Large intestine (tissue), 3 donors: ENCODE measurements around the gene FFAR2. TPM values are rescaled to one million over a fixed set of nuclear protein-coding genes. Genes with fewer than 3 reads are reported as not detected.

Source experiments
- DNase-seq, 2 donors: peaks; one replicate each; pipeline versions ENCODE4 v3.0.0 to v3.0.0-alpha.2; 2013
- H3K27ac ChIP-seq: one replicate; pipeline ENCODE4 v1.5.1; 2013; ENCODE audit warnings: low read length
- H3K27me3 ChIP-seq: 2 replicates; pipeline ENCODE4 v1.6.1; 2013; ENCODE audit warnings: low read length; ENCODE audit not compliant: control insufficient read depth, insufficient read depth
- H3K36me3 ChIP-seq: 2 replicates; pipeline ENCODE4 v1.6.1; 2013; ENCODE audit warnings: low read length; ENCODE audit not compliant: control insufficient read depth, insufficient read depth
- H3K4me1 ChIP-seq: one replicate; pipeline ENCODE4 v1.6.1; 2013; ENCODE audit warnings: low read length; ENCODE audit not compliant: control insufficient read depth, insufficient read depth
- H3K4me3 ChIP-seq: one replicate; pipeline ENCODE4 v1.5.1; 2013; ENCODE audit warnings: low read length
- H3K9me3 ChIP-seq: one replicate; pipeline ENCODE4 v1.6.1; 2013; ENCODE audit warnings: mild to moderate bottlenecking, low read depth, low read length, moderate library complexity; ENCODE audit not compliant: control insufficient read depth
- WGBS: methylation state at CpG from one replicate; pipeline ENCODE4 v1.1.5; 2013; ENCODE audit warnings: low lambda C conversion rate; ENCODE audit not compliant: insufficient coverage; 5-methylcytosine and 5-hydroxymethylcytosine counted together
- polyA plus RNA-seq: library from polyadenylated mRNA; unstranded; fragments of 120-200 nt; gene quantifications from one replicate; pipeline ENCODE4 v1.2.1, GENCODE V29; 2013

The FFAR2 gene
- polyA plus RNA-seq, 1 donor = 3.1 TPM

DNA sequence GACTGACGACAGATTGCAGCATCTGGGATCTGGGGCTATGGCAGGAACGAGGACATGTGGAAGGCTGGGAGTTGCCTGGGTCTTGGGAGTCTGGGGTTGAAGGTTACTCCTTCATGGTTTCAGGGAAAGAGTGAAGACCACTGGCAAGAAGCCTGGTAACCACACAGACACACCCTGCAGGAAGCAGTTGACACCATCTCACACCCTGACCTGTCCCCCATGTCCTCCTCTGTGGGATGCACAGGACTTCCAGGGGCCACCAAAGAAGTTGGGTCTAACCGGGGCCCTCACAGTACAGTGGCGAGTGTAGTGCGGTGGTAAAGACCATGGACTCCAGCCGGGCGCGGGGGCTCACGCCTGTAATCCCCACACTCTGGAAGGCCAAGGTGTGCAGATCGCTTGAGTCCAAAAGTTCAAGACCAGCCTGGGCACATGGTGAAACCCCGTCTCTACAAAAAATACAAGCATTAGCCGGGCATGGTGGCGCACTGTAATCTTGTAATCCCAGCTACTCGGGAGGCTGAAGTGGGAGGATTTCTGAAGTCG, 10.6 kb upstream of the FFAR2 start:
- Histone ChIP-seq H3K4me3 (no peak overlapping the region), H3K4me1 (peaks cover 40% of the 10 kb centered on the region), H3K27me3 (no peaks in the 10 kb centered on the region), H3K27ac (peak overlapping the region; percentile 58), H3K9me3 (no peaks in the 10 kb centered on the region), H3K36me3 (no peaks in the 10 kb centered on the region)
- no CpG with 5 or more reads among the region's 15 CpGs for WGBS
- DNase-seq = no peak

DNA sequence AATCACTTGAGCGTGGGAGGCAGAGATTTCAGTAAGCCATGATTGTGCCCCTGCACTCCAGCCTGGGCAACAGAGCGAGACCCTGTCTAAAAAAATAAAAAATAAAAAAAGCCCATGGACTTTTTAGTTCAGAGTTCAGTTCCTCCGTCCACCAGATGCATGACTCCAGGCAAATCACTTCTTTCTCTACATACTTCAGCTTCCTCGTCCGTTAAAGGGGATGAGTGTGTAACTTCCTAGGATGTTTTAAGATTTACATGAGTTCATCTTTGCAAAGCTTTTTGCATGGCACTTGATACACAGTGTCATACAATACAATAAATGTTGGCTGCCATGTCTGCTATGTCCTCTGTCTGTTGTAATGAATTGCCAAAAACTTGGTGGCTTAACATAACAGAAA, 10.0 kb upstream of the FFAR2 start:
- H3K4me1 ChIP-seq = peaks cover 39% of the 10 kb centered on the region
- no peak for DNase-seq
- H3K36me3 ChIP-seq = no peaks in the 10 kb centered on the region
- no peaks in the 10 kb centered on the region for H3K27me3 ChIP-seq
- H3K4me3 ChIP-seq = no peak overlapping the region
- no peak overlapping the region for H3K27ac ChIP-seq
- no peaks in the 10 kb centered on the region for H3K9me3 ChIP-seq
- no CpG with 5 or more reads among the region's 5 CpGs for WGBS

DNA sequence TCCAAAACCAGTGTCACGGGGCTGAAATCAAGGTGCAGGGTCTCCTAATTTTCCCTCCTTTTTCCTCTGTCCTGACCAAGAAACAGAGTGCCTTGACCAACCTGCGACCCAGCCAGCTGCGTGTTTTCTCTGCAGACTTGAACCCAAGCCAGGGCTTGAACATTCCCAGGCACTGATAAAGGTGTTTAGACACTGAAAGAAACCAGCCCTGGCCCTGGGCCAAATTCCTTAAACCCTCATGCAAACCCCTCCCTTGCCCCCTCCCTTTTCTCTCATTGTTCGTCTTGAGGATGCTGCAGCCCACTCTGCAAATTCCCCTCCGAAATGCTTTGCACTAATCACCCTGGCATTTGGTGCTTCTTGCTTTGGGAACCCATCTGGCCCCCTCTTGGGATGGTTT, 9.5 kb upstream of the FFAR2 start:
- Histone ChIP-seq H3K36me3 (no peaks in the 10 kb centered on the region), H3K27me3 (no peaks in the 10 kb centered on the region), H3K27ac (no peak overlapping the region), H3K9me3 (no peaks in the 10 kb centered on the region), H3K4me1 (peaks cover 35% of the 10 kb centered on the region), H3K4me3 (no peak overlapping the region)
- no peak for DNase-seq
- no CpG with 5 or more reads among the region's 5 CpGs for WGBS

DNA sequence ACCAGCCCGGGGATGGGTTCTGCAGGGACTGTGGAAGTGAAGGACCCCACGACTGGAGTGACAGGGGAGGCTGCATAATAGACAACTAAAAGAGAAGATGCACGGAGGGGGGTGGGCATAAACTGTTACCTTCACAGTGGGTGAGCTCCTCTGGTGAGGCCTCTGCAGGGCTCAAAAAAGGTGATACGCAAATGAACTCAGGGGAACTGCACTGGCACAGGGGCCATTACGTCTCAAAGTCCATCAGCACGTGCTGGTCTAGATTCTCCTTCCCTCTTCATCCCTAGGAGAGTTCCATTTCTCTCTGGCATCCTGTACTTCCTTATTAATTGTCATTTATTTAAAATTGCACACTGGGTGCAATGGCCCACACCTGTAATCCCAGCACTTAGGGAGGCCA, 8.1 kb upstream of the FFAR2 start:
- Histone ChIP-seq H3K27me3 (no peaks in the 10 kb centered on the region), H3K27ac (peak overlapping the region; percentile 28), H3K4me3 (no peak overlapping the region), H3K4me1 (peaks cover 35% of the 10 kb centered on the region), H3K9me3 (no peaks in the 10 kb centered on the region), H3K36me3 (no peaks in the 10 kb centered on the region)
- DNase-seq = peak; percentile 74 to 88
- WGBS = no CpG with 5 or more reads among the region's 6 CpGs

DNA sequence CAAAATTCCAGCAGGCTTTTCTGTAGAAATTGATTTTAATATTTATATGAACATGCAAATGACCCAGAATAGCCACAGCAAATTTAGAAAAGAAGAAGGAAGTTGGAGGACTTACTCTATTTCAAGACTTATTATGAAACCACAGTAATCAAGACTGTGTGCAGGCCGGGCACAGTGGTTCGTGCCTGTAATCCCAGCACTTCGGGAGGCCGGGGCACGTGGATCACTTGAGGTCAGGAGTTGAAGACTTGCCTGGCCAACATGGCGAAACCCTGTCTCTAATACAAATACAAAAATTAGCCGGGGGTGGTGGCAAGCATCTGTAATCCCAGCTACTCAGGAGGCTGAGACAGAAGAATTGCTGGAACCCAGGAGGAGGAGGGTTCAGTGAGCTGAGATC, 6.0 kb upstream of the FFAR2 start:
- no peak overlapping the region for H3K4me3 ChIP-seq
- H3K27ac ChIP-seq = no peak overlapping the region
- no peaks in the 10 kb centered on the region for H3K36me3 ChIP-seq
- H3K27me3 ChIP-seq = no peaks in the 10 kb centered on the region
- no peak for DNase-seq
- H3K4me1 ChIP-seq = peaks cover 19% of the 10 kb centered on the region
- no CpG with 5 or more reads among the region's 7 CpGs for WGBS
- H3K9me3 ChIP-seq = no peaks in the 10 kb centered on the region

DNA sequence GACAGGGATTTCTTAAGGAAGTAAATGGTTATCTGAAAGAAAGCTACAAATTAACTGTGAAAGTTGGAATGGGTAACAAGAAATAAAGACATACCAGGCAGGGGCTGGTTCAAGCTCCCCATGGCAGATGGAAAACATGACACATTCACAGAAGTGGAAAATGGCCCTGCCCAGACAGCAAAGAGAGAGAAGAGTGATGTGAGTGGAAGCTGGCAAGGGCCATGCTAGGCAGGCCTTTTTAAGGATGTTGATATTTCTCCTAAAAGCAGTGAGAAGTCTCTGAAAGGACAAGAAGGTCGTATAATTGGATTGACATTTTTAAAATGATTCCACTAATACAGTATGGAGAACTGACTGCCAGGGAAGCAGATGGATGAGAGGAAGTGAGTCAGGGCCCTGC, 3.3 kb upstream of the FFAR2 start:
- H3K36me3 ChIP-seq = no peaks in the 10 kb centered on the region
- peaks cover 20% of the 10 kb centered on the region for H3K4me1 ChIP-seq
- H3K4me3 ChIP-seq = no peak overlapping the region
- DNase-seq = no peak
- H3K27ac ChIP-seq = no peak overlapping the region
- H3K9me3 ChIP-seq = peaks cover 2% of the 10 kb centered on the region
- H3K27me3 ChIP-seq = no peaks in the 10 kb centered on the region
- WGBS = 100% methylated on average over 1 of the region's 1 CpG

DNA sequence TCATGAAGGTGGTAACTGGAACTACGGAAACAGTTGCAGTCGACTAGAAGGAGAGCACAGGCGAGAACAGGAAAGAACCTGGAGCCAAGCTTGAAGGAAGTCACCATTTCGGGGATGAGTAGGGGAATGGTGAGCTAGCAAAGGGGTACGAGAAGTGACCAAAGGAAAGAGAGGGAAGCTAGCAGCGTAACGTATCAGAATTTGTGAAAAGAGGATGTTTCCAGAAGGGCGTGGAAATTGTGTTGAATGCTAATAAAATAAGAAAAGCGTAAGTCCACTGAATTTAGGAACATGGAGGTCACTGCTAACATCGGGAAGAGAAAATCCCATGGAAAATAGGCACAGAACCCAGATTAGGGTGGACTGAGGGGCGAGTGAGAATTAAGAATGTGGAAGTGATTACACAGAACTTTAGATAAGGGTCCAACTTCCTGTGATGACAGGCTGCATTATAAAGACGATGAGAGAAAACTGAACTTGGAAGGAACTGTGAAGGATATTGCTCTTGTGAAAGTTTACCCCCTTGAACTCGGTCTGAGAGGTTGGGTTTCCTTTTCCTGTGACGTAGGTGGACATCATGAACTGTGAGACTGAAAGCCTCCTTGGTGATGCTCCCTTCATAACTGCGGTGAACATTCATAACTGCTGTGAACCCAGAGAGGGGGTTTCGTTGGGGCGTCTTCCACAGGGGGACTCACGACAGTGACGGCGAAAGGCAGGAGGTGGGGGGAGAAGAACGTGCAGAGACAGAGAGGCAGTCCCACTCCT, 2.0 kb upstream of the FFAR2 start:
- H3K27me3 ChIP-seq = no peaks in the 10 kb centered on the region
- H3K36me3 ChIP-seq = no peaks in the 10 kb centered on the region
- WGBS = 98% methylated on average over 10 of the region's 21 CpGs
- no peak overlapping the region for H3K4me3 ChIP-seq
- peaks cover 16% of the 10 kb centered on the region for H3K4me1 ChIP-seq
- no peak overlapping the region for H3K27ac ChIP-seq
- DNase-seq = no peak
- H3K9me3 ChIP-seq = peaks cover 4% of the 10 kb centered on the region

DNA sequence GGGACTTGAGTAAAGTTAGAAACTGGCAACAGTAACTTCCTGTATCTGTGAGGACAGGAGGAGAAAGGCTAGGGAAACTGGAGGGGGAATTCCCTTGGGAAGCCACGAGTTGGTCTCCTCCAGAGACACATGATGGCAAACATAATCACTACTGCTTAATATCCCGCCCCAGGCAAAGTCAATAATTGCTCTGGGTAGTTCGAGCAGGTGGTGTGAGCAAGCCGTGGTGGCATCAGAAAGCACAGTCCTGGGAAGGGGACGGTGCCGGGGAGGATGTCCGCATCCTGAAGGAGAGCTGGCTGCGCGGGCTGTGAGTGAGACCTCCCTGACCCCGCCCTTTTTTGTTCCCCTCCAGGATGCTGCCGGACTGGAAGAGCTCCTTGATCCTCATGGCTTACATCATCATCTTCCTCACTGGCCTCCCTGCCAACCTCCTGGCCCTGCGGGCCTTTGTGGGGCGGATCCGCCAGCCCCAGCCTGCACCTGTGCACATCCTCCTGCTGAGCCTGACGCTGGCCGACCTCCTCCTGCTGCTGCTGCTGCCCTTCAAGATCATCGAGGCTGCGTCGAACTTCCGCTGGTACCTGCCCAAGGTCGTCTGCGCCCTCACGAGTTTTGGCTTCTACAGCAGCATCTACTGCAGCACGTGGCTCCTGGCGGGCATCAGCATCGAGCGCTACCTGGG, 1.4 kb downstream of the FFAR2 start:
- H3K4me3 ChIP-seq = no peak overlapping the region
- H3K4me1 ChIP-seq = peaks cover 16% of the 10 kb centered on the region
- H3K36me3 ChIP-seq = no peaks in the 10 kb centered on the region
- H3K27me3 ChIP-seq = no peaks in the 10 kb centered on the region
- DNase-seq = peak in 1 of 2 donors; percentile 78
- WGBS = no CpG with 5 or more reads among the region's 27 CpGs
- H3K9me3 ChIP-seq = peaks cover 4% of the 10 kb centered on the region
- peak overlapping the region; percentile 50 for H3K27ac ChIP-seq

DNA sequence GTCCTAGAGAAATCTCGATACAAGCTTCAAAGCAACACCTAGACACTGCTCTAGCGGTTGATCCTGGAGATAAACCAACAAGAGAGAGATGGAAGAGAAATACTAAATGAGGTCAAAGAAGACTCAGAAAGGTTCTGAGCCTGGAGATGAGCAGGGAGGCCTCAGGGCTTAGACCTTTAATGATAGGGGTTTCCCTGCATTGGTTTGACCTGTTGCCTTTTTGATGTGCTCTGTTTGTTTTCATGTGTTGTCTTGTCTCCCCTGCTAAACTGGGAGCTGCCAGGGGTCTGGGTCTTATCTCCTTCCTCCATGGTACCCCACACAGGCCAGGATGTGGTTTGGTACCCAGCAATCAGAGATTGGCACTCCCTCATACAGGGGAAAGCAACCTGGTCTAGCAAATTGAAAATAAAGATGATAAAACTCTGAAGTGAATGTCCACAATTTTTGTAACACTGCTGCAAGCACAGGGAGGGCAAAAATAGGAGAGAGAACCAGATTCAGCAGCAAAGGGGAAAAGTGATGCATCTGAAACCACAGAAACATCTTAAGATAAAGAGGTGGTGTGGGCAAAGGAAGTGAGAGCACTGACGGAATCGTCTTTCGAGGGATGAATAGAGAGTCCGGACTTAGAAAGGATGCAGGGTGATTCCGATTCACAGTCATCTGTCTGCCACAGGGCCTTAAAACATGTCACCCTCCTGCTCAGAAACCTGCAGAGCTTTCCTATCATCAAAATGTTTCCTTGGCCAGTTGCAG, 3.5 kb downstream of the FFAR2 start:
- Histone ChIP-seq H3K27me3 (no peaks in the 10 kb centered on the region), H3K27ac (no peak overlapping the region), H3K4me3 (no peak overlapping the region), H3K4me1 (peaks cover 16% of the 10 kb centered on the region), H3K9me3 (peaks cover 4% of the 10 kb centered on the region), H3K36me3 (no peaks in the 10 kb centered on the region)
- WGBS = 80% methylated on average over 1 of the region's 7 CpGs
- no peak for DNase-seq

DNA sequence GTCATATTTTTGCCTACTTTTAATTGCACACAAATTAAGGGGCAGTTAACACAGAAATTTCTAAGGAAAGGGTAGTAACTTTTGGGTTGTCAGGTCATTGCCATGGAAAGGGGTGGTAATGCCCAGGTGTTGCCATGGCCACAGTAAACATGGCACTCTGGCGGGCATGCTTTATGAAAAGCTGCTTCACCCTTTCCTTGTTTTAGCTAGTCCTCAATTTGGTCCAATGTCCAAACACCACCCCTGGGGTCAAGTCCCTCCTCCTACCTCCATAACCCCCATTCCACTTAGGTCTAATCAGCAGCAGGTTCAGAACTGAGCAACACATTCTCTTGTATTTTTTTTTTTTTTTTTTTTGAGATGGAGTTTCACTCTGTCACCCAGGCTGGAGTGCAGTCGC, 6.6 kb downstream of the FFAR2 start:
- WGBS = no CpG with 5 or more reads among the region's 2 CpGs
- peaks cover 15% of the 10 kb centered on the region for H3K4me1 ChIP-seq
- H3K36me3 ChIP-seq = no peaks in the 10 kb centered on the region
- peaks cover 3% of the 10 kb centered on the region for H3K9me3 ChIP-seq
- no peak overlapping the region for H3K4me3 ChIP-seq
- no peak for DNase-seq
- H3K27ac ChIP-seq = no peak overlapping the region
- H3K27me3 ChIP-seq = no peaks in the 10 kb centered on the region
